ENCODE measurements around the gene SLC26A9.
A peak's percentile ranks its signal among the peaks of the same experiment; 100 is the strongest.

Gene SLC26A9, protein sequence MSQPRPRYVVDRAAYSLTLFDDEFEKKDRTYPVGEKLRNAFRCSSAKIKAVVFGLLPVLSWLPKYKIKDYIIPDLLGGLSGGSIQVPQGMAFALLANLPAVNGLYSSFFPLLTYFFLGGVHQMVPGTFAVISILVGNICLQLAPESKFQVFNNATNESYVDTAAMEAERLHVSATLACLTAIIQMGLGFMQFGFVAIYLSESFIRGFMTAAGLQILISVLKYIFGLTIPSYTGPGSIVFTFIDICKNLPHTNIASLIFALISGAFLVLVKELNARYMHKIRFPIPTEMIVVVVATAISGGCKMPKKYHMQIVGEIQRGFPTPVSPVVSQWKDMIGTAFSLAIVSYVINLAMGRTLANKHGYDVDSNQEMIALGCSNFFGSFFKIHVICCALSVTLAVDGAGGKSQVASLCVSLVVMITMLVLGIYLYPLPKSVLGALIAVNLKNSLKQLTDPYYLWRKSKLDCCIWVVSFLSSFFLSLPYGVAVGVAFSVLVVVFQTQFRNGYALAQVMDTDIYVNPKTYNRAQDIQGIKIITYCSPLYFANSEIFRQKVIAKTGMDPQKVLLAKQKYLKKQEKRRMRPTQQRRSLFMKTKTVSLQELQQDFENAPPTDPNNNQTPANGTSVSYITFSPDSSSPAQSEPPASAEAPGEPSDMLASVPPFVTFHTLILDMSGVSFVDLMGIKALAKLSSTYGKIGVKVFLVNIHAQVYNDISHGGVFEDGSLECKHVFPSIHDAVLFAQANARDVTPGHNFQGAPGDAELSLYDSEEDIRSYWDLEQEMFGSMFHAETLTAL

DNA sequence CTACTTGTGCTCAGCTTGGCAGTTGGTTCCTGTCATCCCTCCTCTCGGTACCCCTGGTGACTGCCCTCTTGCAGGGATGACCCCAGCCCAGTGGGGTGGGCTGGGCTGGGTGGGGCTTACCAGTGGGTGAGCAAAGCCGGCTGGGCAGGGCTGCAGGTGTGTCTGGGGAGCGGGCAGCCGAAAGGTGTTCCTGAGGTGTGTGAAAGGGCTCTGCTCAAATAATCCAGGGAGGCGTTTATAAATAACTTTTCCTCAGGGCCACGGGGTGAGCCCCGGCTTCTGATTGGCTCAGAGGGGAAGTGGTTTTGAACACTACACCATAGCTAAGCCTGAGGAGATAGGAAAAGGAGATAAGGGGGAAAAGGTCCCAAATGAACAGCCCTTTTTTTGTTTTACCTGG lies at the start of gene SLC26A9:
SLC26A9 (minus strand) TSS at position 212 of the 400 bp plus-strand sequence. CDS start 7,636 bp downstream, outside the sequence.
- DNase-seq: no peak

DNA sequence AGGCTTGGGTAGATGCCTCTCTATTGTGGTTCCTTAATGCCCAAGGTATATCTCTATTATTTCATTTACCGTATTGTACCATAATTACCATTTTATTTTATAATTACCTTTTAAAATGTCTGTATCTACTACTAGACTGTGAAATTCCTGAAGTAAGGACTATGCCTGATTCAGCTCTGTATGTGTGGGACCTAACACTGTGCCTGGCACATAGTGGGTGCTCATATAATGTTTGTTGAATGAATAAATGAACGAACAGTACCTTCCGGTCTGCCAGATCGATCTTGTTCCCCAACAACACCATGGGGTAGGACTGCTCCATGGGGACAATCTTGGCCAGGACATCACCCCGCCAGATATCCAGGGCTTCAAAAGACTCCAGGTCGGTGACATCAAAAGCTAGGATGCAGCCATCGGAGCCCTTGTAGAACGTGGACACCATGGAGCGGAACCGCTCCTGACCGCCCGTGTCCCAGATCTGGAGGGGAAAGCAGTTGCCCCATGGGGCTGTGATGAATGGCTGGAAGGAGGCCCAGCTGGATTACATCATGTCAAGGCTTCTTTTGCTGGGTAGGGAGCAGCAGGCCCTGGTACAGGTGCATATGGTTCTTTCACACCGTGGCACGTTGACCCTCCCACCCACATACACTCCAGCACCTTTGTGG lies 49.1 kb upstream of the SLC26A9 start:
- DNase-seq: peak in 1 of 56 donors; percentile 22

DNA sequence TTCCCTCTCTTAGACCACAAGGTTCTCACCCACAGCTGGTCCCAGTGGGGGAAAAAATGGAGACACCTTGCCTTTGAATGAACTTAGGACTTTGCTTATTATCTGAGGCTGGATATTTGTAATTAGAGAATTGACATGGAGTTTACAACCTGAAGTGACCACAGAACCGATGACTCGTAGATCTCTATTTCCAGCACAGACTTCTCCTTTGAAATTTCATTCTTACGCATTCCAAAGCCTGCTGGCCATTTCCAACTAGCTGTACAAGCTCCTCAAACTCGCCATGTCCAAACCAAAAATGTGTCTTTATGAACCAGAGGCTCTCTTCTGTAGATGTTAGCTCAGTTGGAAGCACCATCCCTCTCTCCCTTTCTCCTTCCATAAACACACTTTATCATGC lies 48.0 kb upstream of the SLC26A9 start:
- DNase-seq: no peak

DNA sequence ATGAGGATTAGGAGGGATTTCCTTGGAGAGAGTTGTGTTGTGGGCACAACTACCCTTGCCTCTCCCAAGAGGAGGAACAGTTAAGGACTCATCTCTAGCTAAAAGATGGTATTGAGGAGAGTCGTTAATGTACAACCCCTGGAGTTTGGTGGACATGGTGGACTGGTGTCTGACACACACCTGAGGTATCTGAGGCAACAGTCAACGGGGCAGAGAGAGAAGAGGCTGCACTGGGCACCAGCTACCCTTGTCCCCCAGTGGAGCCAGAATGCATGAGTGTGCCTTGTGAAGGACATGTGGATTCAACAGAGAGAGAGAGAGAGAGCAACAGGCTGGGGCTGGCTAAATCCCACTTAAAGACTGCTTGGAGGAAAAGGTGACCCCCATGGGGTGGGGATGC lies 47.0 kb upstream of the SLC26A9 start:
- DNase-seq: no peak

DNA sequence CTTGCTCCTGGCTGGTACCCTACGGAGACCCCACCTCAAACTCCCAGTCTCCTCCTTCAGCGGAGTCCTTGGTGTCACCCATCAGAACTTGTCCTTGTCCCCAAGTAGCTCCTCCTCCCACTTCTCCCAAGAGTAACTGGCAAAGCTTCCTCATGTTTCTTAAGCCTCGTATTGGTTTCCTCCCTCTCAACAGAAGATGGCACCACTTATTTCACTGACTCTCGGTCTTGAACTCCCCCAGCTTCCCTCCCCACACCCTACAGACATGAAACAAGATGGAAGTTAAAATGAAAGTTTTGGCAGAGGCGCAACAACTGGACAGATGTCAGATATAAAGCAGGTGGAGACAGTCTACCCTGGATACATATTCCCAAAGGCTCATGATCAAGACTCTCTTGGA lies 46.5 kb upstream of the SLC26A9 start:
- DNase-seq: no peak

DNA sequence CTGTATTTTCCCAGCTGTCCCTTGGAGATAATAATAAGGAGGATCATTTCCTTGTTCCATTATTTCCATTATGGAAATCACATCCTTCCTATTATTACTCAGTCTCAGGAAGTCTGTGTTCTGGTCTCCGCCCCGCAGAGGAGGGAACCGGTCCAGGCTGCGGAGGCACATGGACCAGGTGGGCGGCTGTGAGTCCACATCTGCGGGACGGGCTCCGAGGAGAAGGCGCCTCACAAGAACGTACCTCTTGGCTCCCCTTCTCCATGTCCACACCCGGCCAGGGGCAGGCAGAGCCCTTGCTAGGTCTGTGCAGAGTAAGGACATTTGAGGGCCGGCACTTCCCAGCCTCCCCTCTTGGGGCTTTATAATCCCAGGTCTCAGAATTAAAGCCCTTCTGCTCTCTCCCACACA lies 45.3 kb upstream of the SLC26A9 start:
- DNase-seq: no peak

DNA sequence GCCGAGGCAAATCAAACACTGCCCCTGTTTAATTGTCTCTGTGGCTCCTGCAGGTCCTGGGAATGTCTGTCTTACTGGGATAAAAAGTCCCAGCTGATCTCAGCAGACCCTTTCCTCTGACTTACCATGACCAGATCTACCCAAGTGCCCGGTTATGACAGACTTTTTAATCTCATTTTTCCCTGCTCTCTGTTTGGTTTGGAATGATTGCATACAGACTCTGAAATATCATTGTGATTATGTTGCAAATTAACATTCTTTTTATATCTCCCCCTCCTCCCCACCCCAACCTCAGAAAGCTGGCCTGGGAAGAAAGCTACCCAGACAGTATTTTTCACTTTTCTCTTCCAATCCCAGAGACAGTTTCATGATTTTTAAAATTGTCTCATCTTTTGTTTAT lies 43.6 kb upstream of the SLC26A9 start:
- no peak for DNase-seq

DNA sequence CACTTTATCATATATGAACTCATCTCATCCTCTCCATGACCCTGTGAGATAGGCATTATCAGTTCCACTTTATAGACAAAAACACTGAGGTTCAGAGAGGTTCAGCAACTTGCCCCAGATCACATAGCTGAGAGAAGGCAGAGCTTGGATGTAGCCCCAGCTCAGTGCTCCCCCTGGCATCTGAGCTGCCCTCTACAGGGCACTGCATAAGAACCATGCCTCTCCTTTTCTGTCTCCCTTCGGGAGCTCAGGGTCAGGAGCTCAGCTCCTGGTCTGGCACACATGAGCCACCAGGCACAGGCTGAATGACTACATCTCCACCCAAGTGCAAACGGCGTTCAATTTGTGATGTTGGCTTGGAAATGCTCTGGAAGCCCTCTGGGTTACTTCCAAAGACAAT lies 43.0 kb upstream of the SLC26A9 start:
- DNase-seq: no peak

DNA sequence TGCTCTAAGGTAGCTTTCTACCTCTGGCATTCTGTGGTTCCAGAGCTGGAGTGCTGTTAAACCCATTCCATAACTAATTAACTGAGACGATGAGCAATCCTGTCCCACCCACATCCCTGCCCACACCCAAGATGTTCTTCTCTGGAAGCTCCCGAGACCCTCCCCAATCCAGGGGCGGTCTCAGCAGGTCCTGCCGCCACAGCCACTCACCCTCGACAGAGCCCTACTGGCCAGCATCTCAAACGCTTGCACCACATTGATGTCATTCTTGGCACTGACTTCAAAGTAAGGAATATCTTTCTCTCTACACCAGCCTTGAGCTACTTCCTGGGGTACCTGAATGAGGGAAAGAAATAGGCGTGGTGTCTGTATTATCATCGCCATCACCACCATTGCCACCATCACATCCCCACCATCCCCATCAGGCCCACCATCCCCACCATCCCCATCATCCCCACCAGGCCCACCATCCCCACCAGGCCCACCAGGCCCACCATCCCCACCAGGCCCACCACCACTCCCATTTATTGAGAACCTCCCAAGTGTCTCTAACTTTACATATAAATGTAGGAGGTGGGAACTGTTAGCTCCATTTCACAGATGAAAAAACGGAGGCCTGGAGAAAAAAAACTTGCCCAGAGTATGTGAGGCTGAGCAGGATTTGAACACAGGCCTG lies 42.2 kb upstream of the SLC26A9 start:
- no peak for DNase-seq

DNA sequence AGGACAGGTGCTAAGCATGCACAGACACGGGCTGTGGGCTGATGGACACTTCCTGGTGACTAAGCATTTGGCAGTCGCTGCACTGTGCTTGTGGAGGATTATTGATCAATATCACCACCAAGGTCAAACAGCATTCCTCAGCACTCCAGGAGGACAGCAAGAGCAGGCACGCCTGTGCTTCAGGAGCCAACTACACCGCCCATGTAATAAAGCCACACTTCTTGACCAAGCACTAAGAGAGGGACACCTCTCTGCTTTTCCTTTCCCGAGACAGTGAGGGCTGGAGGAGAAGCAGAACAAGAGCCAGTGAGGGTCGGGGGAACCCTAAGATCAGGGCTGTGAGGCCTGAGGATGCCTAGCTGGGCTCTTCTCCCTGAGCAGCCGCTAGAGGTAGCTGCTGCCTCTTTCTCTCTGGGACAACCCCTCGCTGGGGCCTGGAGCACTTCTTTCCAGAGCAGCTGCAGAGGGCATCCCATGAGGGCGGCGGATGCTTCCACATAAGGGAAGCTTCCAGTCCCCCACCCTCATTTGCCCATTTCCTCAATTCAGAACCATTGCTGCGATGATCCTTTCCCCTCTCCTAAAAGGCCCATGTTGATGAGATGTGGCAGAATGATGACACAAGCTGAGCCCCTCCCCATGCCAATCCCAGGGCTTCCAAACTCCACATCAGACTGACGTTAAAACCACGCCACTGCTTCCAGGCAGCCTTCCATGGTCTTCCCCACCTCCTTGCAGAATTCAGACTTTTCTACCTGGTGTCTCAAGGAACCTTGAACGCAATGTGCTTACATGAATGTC lies 40.9 kb upstream of the SLC26A9 start:
- peak in 49 of 56 donors; percentile 16 to 87 (median 56) for DNase-seq

DNA sequence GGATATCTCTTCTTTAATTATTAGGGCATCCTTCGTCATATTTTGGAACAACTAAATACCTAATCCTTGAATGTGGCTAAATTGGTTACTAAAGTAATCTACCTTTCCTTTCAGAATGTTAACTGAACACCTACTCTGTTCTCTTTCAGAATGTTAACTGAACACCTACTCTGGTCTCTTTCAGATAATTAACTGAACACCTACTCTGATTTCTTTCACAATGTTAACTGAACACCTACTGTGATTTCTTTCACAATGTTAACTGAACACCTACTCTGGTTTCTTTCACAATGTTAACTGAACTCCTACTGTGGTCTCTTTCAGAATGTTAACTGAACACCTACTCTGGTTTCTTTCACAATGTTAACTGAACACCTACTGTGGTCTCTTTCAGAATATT lies 38.0 kb upstream of the SLC26A9 start:
- no peak for DNase-seq

DNA sequence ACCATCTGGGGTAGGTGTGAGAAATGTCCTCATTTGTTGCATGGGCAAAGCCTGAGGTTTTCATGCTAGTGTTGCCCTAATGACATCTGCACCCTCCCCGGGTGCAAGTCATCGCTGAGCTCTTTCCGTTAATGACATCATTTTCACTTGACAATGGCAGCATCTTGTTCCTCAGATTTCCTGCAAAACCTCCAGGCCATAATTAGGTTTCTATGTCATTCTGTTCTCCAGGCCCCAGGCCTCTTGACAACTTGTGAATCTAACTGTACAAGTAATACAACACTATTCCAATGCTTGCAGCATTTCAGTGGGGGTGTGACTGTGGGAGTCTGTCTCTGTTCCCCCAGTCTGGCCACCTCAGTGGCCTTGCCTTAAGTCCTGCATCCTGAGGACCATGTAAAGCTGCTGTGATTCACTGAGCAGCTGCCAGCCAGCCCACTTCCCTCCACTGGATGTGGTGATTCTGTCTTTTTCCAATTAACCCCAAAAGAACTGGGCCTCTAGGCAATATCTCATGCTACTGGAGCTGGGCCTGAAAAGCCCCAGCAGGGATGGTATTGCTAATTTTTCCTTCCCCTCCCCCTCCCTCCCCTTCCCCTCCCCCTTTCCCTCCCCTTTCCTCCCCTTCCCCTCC lies 37.1 kb upstream of the SLC26A9 start:
- peak in 1 of 56 donors; percentile 8 for DNase-seq

DNA sequence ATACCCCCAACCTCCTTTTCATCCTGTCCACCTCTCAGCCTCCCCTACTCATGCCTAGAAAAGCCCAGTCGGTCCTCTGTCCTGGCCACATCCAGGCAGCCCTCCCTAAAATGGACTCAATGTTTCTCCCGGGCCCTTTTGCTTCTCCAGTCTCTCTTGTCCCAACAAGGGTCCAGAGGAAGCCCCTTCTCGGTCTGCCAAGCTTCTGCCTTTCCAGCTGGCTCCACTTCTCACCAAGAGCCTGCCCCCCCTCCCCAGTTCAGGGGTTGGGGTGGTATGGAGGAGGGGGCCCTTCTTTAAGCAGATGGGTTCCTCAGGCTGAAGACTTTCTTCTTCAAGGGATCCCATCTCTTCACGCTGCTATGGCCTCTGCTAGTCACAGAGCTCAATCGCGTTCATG lies 36.0 kb upstream of the SLC26A9 start:
- DNase-seq: no peak

DNA sequence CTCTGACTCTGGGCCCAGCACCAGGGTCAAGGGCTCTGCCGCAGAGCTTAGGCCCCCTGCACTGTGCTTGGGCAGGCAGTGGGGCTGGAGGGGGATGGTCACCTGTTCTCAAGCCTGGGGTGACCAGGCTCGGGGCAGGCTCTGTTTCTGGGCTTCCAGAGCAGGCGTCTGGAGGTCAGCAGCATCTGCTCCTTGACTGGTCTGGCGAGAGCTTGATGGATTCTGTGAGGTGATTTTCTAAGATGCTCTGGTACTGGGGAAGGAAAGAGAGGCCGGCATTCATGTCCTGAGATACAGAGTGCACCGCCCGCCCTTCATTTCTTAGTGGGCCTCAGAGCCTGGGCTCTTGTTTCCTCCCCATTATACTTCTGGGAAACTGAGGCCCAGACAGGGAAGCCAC lies 35.4 kb upstream of the SLC26A9 start:
- no peak for DNase-seq

DNA sequence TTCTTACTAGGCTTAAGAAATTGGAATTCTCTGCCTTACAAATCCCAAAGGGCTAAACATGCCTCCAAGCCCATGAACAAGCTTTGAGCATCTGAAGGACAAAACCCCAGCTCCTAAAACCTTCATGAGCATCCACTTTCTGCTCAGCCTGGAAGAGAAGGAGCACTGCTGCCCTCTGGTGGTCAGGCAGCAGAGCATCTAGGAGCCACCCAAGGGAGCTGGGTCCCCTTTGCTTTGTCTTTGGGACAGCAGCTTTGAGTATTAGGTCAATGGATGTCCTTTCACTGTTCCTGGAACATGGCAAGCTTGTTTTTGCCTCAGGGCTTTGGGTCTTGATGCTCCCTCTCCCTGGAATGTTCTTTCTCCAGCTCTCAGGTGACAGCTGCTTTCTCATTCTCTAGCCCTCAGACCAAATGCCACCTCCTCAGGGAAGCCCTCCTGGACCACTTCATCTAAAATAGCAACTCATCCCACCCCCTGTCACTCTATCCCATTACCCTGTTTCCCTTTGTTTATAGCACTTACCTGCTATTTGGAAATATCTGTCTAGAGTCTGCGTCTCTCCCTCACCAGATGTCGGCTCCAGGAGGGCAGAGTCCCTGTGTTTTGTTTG lies 34.3 kb upstream of the SLC26A9 start:
- peak in 53 of 56 donors; percentile 7 to 86 (median 66) for DNase-seq

DNA sequence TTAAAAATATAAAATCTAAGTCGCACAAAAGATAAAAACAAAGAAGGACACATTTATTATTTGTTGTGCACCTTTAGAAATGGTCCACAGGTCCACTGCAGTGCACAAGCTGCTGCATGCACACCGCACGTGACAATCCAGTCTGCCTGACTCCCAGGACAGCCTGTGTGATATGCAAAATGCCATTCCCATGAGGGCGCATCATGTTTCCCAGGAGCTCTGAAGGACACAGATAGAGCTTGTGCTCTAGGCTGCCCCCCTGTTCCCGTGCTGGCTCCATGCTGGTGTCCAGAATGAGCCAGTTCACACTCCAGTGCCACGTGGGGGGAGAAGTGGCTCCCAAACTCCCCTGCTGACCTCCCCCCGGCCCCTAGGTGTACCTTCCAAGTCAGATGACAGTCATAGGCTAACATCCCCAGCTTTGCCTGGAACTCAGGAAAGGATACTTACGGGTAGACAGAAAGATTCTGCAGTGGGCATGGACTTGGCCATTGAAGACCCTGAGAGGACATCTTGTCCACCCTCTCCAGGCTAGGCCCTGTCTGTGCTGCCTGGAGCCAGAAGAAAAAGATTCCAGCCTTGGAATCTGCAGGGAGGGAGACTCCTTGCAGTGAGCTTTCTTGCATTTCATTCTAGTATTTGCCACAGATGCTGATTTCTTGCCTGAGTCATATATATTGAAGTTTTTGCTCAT lies 33.6 kb upstream of the SLC26A9 start:
- peak in 29 of 56 donors; percentile 6 to 72 (median 42) for DNase-seq

DNA sequence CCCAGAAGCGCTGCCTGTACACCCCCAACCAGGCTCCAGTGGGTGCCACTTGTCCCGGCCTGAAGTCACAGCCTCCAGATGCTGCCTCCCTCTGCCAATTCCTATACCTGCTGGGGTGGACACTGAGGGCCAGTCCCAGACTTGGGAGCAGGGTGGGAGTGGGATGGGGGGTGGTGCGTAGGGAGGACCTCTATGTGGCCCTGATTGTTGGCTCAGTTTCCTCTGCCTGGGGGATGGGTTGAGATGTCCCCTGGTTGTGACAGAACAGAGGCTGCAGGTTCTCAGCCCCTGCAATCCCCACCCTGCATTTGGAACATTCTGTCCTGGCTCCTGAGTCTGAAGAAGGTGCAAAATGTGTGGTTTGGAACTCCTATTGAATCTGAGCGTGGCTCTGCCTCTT lies 32.8 kb upstream of the SLC26A9 start:
- no peak for DNase-seq

DNA sequence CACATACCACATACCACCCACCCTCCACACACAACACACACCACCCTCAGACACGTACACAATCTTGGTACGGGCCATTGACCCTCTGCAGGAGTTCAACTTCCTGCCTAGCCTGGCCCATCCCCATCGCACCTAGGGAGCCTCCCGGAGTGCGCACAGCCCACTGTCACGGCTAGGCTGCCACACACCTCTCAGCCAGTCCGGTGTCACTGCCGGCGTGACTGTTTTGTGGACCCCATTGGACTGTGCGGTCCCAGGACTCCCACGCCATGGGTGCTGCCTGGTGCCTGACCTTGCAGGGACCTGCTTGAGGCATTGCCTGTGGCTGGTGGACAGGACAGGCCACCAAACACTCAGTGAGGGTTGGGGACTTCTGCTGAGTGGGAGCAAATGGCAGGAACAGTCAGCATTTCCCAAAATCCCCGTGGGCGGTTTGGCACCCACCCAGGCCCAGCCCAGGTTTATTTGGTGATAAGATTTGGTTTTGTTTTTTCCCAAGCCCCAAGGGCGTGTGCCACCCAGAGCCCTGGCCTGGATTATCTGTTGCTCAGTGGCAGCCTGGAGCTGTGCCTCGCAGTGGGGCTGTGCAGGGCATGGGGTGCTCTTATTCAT lies 32.2 kb upstream of the SLC26A9 start:
- DNase-seq: no peak

DNA sequence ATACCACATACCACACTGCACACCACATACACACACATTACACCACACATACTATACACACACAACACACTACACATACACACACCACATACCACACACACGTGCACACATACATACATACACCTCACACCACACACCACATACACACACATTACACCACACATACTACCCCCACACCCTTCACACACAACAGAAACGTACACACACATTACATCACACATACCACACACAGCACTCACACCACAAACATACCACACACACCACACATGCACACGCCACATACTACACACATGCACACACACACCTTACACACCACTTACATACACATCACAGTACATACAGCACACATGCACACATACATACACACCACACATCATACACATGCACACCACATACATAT lies 31.5 kb upstream of the SLC26A9 start:
- no peak for DNase-seq

Data from nucleus accumbens (tissue), 56 donors.